IMR-90 (cell line): ENCODE measurements around the gene PLD5. TPM values are rescaled to one million over a fixed set of nuclear protein-coding genes. Genes with fewer than 3 reads are reported as not detected.

Source experiments
- ATAC-seq: fragments of 200-7000 bp; cut with Tn5 transposase; 2 replicates; pipeline ENCODE4 v1.9.1; 2020; ENCODE audit warnings: low read depth, mild to moderate bottlenecking, moderate library complexity
- BruUV-seq: library from RNA; stranded (reverse); fragments of 400-500 nt; replicated peaks from 2 replicates; lab custom pipeline; 2021; lab: Mats Ljungman, UMichigan
- CTCF ChIA-PET: fragments of 300-600 bp; formaldehyde crosslinking; extraction: SDS; loops from one replicate; lab custom pipeline; 2021; ENCODE audit warnings: antibody characterized with exemption; lab: Yijun Ruan, JAX
- POLR2A ChIA-PET: fragments of 300-600 bp; sonication (Branson Sonifier 250); formaldehyde crosslinking; loops from one replicate; lab custom pipeline; 2022; ENCODE audit warnings: antibody characterized with exemption; ENCODE audit not compliant: unreplicated experiment; lab: Charles Lee
- DNase-seq: peaks from one replicate; pipeline ENCODE4 v3.0.0; 2013
- H2AFZ ChIP-seq: replicated peaks from 2 replicates; pipeline ENCODE3; 2013; ENCODE audit warnings: low read length, mild to moderate bottlenecking; ENCODE audit not compliant: poor library complexity
- H2AK5ac ChIP-seq: 2 replicates; pipeline ENCODE4 v1.6.1; 2013; ENCODE audit warnings: low read depth, low read length, inconsistent platforms
- H2AK9ac ChIP-seq: replicated peaks from 2 replicates; pipeline ENCODE3; 2013; ENCODE audit warnings: mild to moderate bottlenecking, low read depth, low read length, moderate library complexity; ENCODE audit not compliant: poor library complexity
- H2BK120ac ChIP-seq: 2 replicates; pipeline ENCODE4 v1.6.1; 2013; ENCODE audit warnings: low read depth, low read length, inconsistent platforms
- H2BK15ac ChIP-seq: 3 replicates; pipeline ENCODE4 v1.6.1; 2013; ENCODE audit warnings: low read depth, low read length, inconsistent platforms
- H2BK20ac ChIP-seq: 2 replicates; pipeline ENCODE4 v1.6.1; 2013; ENCODE audit warnings: low read depth, mild to moderate bottlenecking, inconsistent platforms, low read length, moderate library complexity
- H2BK5ac ChIP-seq: 2 replicates; pipeline ENCODE4 v1.6.1; 2013; ENCODE audit warnings: mild to moderate bottlenecking, low read depth, low read length, inconsistent platforms; ENCODE audit not compliant: poor library complexity, severe bottlenecking
- H3K14ac ChIP-seq: replicated peaks from 2 replicates; pipeline ENCODE4 v1.6.1; 2013; ENCODE audit warnings: low read depth, low read length, inconsistent platforms
- H3K18ac ChIP-seq: 2 replicates; pipeline ENCODE4 v1.6.1; 2013; ENCODE audit warnings: low read depth, low read length, control low read depth
- H3K23ac ChIP-seq: 2 replicates; pipeline ENCODE4 v1.6.1; 2013; ENCODE audit warnings: low read depth, low read length, inconsistent platforms
- H3K27ac ChIP-seq: 2 replicates; pipeline ENCODE4 v1.5.1; 2013; ENCODE audit warnings: mild to moderate bottlenecking, control low read depth, low read length; ENCODE audit not compliant: insufficient read depth
- H3K27me3 ChIP-seq: 2 replicates; pipeline ENCODE4 v1.6.1; 2013; ENCODE audit warnings: low read length; ENCODE audit not compliant: control insufficient read depth, insufficient read depth
- H3K36me3 ChIP-seq: 2 replicates; pipeline ENCODE4 v1.6.1; 2013; ENCODE audit warnings: low read length, mixed read lengths; ENCODE audit not compliant: control insufficient read depth, insufficient read depth
- H3K4ac ChIP-seq: 2 replicates; pipeline ENCODE4 v1.6.1; 2013; ENCODE audit warnings: low read depth, low read length, inconsistent platforms
- H3K4me1 ChIP-seq: 2 replicates; pipeline ENCODE4 v1.6.1; 2013; ENCODE audit warnings: low read length, mixed read lengths; ENCODE audit not compliant: control insufficient read depth, insufficient read depth
- H3K4me2 ChIP-seq: 2 replicates; pipeline ENCODE4 v1.6.1; 2013; ENCODE audit warnings: low read depth, mild to moderate bottlenecking, control low read depth, low read length, moderate library complexity
- H3K4me3 ChIP-seq: 2 replicates; pipeline ENCODE4 v1.5.1; 2013; ENCODE audit warnings: low read depth, mild to moderate bottlenecking, control low read depth, low read length, moderate library complexity; ENCODE audit not compliant: insufficient read depth
- H3K56ac ChIP-seq: 2 replicates; pipeline ENCODE4 v1.6.1; 2013; ENCODE audit warnings: low read length, inconsistent platforms; ENCODE audit not compliant: insufficient read depth; ENCODE audit errors: extremely low read depth
- H3K79me1 ChIP-seq, 2 experiments: 2 replicates each; pipeline ENCODE4 v1.6.1; 2013; ENCODE audit warnings: low read length in 2 of 2, inconsistent platforms in 1 of 2, low read depth in 1 of 2
- H3K9ac ChIP-seq: 2 replicates; pipeline ENCODE4 v1.6.1; 2013; ENCODE audit warnings: low read depth, low read length, control low read depth
- H3K9me1 ChIP-seq: 2 replicates; pipeline ENCODE4 v1.6.1; 2013; ENCODE audit warnings: low read length, inconsistent platforms; ENCODE audit not compliant: insufficient read depth
- H3K9me3 ChIP-seq: 2 replicates; pipeline ENCODE4 v1.6.1; 2013; ENCODE audit warnings: low read length; ENCODE audit not compliant: control insufficient read depth, insufficient read depth
- H4K20me1 ChIP-seq: 2 replicates; pipeline ENCODE4 v1.6.1; 2013; ENCODE audit warnings: low read length, inconsistent platforms; ENCODE audit not compliant: insufficient read depth
- H4K5ac ChIP-seq: 2 replicates; pipeline ENCODE4 v1.6.1; 2013; ENCODE audit warnings: mild to moderate bottlenecking, low read depth, low read length, control low read depth
- H4K8ac ChIP-seq, 2 experiments: 2 replicates each; pipeline ENCODE4 v1.6.1; 2013; ENCODE audit warnings: low read depth in 2 of 2, low read length in 2 of 2, control low read depth in 1 of 2, inconsistent platforms in 1 of 2
- H4K91ac ChIP-seq: 2 replicates; pipeline ENCODE4 v1.6.1; 2013; ENCODE audit warnings: low read depth, low read length, inconsistent platforms; ENCODE audit not compliant: insufficient read depth
- BHLHE40 ChIP-seq: fragments of 150-350 bp; IDR thresholded peaks from 2 replicates; pipeline ENCODE4 v1.6.1; 2016; ENCODE audit warnings: mild to moderate bottlenecking, low read depth, low read length
- CHD1 ChIP-seq: IDR thresholded peaks from 2 replicates; pipeline ENCODE4 v1.6.1; 2012; ENCODE audit warnings: low read depth, low read length, improper control_type of control experiment
- FOS ChIP-seq: fragments of 150-350 bp; IDR thresholded peaks from 2 replicates; pipeline ENCODE4 v1.6.1; 2016; ENCODE audit warnings: low read depth, low read length
- MAZ ChIP-seq: IDR thresholded peaks from 2 replicates; pipeline ENCODE4 v1.6.1; 2012; ENCODE audit warnings: low read depth, mild to moderate bottlenecking, low read length, improper control_type of control experiment, moderate library complexity, borderline replicate concordance
- MXI1 ChIP-seq: IDR thresholded peaks from 2 replicates; pipeline ENCODE4 v1.6.1; 2012; ENCODE audit warnings: low read depth, mild to moderate bottlenecking, low read length, moderate library complexity, borderline replicate concordance
- NFE2L2 ChIP-seq: fragments of 150-350 bp; IDR thresholded peaks from 2 replicates; pipeline ENCODE4 v1.6.1; 2016; ENCODE audit warnings: low read depth, mild to moderate bottlenecking, low read length
- RCOR1 ChIP-seq: IDR thresholded peaks from 2 replicates; pipeline ENCODE4 v1.6.1; 2012; ENCODE audit warnings: mild to moderate bottlenecking, low read length, improper control_type of control experiment; ENCODE audit not compliant: insufficient replicate concordance
- RFX5 ChIP-seq: IDR thresholded peaks from 2 replicates; pipeline ENCODE4 v1.8.0; 2012; ENCODE audit warnings: low read depth, mild to moderate bottlenecking, low read length, moderate library complexity
- SMC3 ChIP-seq: fragments of 150-350 bp; IDR thresholded peaks from 2 replicates; pipeline ENCODE4 v1.6.1; 2016; ENCODE audit warnings: low read depth, mild to moderate bottlenecking, antibody characterized with exemption, low read length, moderate library complexity
- WGBS, 2 experiments: methylation state at CpG; one replicate each; pipeline versions ENCODE4 v1.1.5 to v1.1.7; 2013; ENCODE audit warnings: missing lambda C conversion rate in 2 of 2; ENCODE audit not compliant: insufficient read length in 1 of 2; ENCODE audit errors: extremely low coverage in 2 of 2; 5-methylcytosine and 5-hydroxymethylcytosine counted together
- dilution Hi-C: fragments of 300-500 bp; cut with HindIII; formaldehyde crosslinking; loops from one replicate; pipeline ENCODE4 v1.14.3; 2018; ENCODE audit warnings: low sequenced_read_pairs; ENCODE audit not compliant: unreplicated experiment
- in situ Hi-C: fragments of 300-500 bp; cut with MboI; formaldehyde crosslinking; loops from 3 replicates; pipeline ENCODE4 v1.14.3; 2019; ENCODE audit warnings: low sequenced_read_pairs, inconsistent platforms, mixed read lengths
- intact Hi-C: fragments of 100-400 bp; cut with micrococcal nuclease; formaldehyde crosslinking; loops from 2 replicates; pipeline ENCODE4 v1.10.0; 2022
- polyA plus RNA-seq, 3 experiments: library from polyadenylated mRNA; depleted of rRNA; stranded (reverse); fragments of >200 nt; gene quantifications; 2 replicates each; pipeline ENCODE4 v1.2.3, GENCODE V29; 2012; ENCODE audit warnings: low replicate concordance in 1 of 3
- total RNA-seq: library from RNA; depleted of rRNA; stranded (reverse); fragments of >200 nt; gene quantifications from 2 replicates; pipeline ENCODE4 v1.2.3, GENCODE V29; 2012
- TF ChIP-seq, protein P1 (sequence below): fragments of 150-350 bp; IDR thresholded peaks from 2 replicates; pipeline ENCODE4 v1.6.1; 2016; ENCODE audit warnings: low read depth, mild to moderate bottlenecking, low read length, moderate library complexity, borderline replicate concordance

PLD5 gene
- total and polyA plus RNA-seq, 2 of the 4 experiments (the other 2 are of a cell fraction): not detected

DNA sequence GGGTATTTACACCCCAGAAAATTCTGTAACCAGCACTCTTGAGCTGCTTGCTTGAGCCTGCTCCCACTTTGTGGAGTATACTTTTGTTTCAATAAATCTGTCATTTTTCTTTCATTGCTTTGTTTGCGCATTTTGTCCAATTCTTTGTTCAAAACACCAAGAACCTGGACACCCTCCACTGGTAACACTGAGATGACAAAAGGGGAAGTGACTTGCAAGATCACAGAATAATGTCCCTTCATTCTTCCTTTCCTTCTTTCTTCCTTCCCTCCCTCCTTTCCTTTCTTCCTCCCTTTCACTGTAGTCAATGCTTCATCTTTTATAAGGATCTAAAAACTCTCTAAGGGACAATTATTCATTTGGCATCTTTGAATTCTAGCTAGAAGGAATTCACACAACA is 391.1 kb downstream of the PLD5 start:
- H3K14ac ChIP-seq: no peak overlapping the region
- no peak overlapping the region for H3K4me2 ChIP-seq
- H2BK20ac ChIP-seq: no peak overlapping the region
- H3K4me3 ChIP-seq: no peak overlapping the region
- dilution Hi-C loops: no loop called here
- no peak overlapping the region for H3K9ac ChIP-seq
- DNase-seq (no peak), ATAC-seq (no peak)
- H3K27ac ChIP-seq: no peak overlapping the region
- no peak overlapping the region for H2AK5ac ChIP-seq
- in situ Hi-C loops: no loop called here
- H2BK120ac ChIP-seq: no peak overlapping the region
- H3K9me1 ChIP-seq: no peaks in the 10 kb centered on the region
- no peaks in the 10 kb centered on the region for H3K79me1 ChIP-seq
- WGBS, 2 experiments: no CpG with 5 or more reads among the region's 1 CpG
- no peak for TF ChIP-seq SMC3
- TF ChIP-seq RFX5: no peak
- no peak for TF ChIP-seq CHD1
- no peak for TF ChIP-seq MXI1
- no peak for TF ChIP-seq NFE2L2
- TF ChIP-seq BHLHE40: no peak
- TF ChIP-seq MAZ: no peak
- no peak for TF ChIP-seq FOS
- no peak for TF ChIP-seq RCOR1
- TF ChIP-seq, protein P1, sequence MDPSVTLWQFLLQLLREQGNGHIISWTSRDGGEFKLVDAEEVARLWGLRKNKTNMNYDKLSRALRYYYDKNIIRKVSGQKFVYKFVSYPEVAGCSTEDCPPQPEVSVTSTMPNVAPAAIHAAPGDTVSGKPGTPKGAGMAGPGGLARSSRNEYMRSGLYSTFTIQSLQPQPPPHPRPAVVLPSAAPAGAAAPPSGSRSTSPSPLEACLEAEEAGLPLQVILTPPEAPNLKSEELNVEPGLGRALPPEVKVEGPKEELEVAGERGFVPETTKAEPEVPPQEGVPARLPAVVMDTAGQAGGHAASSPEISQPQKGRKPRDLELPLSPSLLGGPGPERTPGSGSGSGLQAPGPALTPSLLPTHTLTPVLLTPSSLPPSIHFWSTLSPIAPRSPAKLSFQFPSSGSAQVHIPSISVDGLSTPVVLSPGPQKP: no peak
- no TSS peak for BruUV-seq
- H2BK15ac ChIP-seq: no peak overlapping the region
- H4K8ac ChIP-seq: no peak overlapping the region
- H3K18ac ChIP-seq: no peak overlapping the region
- H2AK9ac ChIP-seq: no peak overlapping the region
- no peak overlapping the region for H4K5ac ChIP-seq
- no peaks in the 10 kb centered on the region for H3K4me1 ChIP-seq
- intact Hi-C loops: no loop called here
- H3K56ac ChIP-seq: no peak overlapping the region
- H3K9me3 ChIP-seq: peaks cover 11% of the 10 kb centered on the region
- H2BK5ac ChIP-seq: no peak overlapping the region
- CTCF ChIA-PET: interaction anchor here (0.6 kb wide), 1 partner anchor 61 kb away, joined by 4 read pairs; no protein-coding TSS in a partner anchor
- H2AFZ ChIP-seq: no peak overlapping the region
- H3K4ac ChIP-seq: no peak overlapping the region
- H3K36me3 ChIP-seq: no peaks in the 10 kb centered on the region
- H4K91ac ChIP-seq: no peak overlapping the region
- no peaks in the 10 kb centered on the region for H3K27me3 ChIP-seq
- H3K23ac ChIP-seq: no peak overlapping the region
- no peaks in the 10 kb centered on the region for H4K20me1 ChIP-seq
- POLR2A ChIA-PET: no interaction called here
